Fibroblast of skin of scalp (primary cell): ENCODE measurements around the gene LMO7. TPM values are rescaled to one million over a fixed set of nuclear protein-coding genes. Genes with fewer than 3 reads are reported as not detected.

Experiments used
- DNase-seq: peaks from one replicate; pipeline ENCODE4 v3.0.0-alpha.2; 2013
- polyA plus RNA-seq, 2 experiments: library from polyadenylated mRNA; unstranded; fragments of 120-200 nt; gene quantifications; one replicate each; pipeline ENCODE4 v1.2.1, GENCODE V29; 2013; ENCODE audit not compliant: insufficient read length in 2 of 2

Gene LMO7
- polyA plus RNA-seq (2013, experiment 1 of 2; ENCODE audit: insufficient read length) = 392 TPM
- polyA plus RNA-seq (2013, experiment 2 of 2; ENCODE audit: insufficient read length) = 380 TPM

- DNase-seq = peak; percentile 87
Measured at GRCh38 chr13:75635828-75636435, at the start of gene LMO7. Gene LMO7 (plus strand): TSS chr13:75636330. CDS start chr13:75636658, 328 bp downstream.

DNA sequence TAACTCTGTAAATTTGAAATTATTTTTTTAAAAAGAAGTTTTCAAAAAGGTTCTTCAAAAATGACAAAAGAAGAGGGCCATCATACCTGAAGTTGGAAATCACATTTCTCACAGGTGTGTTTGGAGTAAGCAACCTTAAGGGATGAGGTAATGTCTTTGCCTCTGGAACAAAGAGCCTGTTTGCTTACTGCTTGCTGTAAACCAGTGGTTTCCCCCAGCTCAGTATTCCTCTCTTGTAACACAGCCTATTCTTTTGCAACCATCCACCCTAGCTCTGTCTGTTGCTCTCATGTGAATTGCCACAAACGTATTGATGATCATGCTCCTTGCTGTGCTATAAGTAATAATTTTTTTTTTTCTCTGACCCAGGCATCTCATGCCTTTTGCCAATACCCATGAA lies 48.5 kb upstream of the LMO7 start:
- no peak for DNase-seq

DNA sequence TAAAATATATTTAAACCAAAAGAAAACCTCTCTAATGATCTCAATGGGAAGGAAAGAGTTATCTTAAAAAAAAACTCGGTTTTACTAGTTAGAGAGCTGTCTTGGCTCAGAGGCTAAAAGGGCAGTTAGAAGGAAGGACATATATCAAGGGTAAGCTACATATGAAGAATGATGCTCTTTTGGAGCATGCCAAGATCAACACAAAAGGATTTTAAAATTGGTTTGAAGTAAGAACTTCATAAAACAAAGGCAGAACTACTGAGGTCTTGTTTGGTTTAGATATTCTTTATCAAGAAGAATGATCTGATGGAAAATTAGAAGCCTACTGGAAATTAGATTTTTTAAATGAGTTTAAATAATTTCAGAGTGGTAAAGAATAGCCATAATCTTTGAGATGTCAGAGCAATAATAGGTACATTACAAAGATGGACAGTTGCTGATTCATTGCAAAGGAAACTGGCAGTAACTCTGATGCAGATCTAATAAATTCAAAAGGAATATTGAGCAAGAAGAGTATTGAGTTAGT lies 39.4 kb upstream of the LMO7 start:
- DNase-seq = no peak

DNA sequence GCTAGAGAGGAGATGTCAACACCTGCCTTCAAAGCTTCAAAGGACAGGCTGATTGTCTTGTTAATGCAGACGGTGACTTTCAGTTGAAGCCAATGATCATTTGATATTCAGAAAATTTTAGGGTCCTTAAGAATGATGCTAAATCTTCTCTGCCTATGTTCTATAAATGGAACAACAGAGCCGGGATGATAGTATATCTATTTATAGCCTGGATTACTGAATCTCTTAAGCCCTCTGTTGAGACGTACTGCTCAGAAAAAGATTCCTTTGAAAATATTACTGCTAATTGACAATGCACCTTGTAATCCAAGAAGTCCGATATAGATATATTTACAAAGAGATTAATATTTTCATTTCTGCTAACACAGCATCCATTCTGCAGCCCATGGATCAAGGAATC lies 35.8 kb upstream of the LMO7 start:
- DNase-seq = no peak

DNA sequence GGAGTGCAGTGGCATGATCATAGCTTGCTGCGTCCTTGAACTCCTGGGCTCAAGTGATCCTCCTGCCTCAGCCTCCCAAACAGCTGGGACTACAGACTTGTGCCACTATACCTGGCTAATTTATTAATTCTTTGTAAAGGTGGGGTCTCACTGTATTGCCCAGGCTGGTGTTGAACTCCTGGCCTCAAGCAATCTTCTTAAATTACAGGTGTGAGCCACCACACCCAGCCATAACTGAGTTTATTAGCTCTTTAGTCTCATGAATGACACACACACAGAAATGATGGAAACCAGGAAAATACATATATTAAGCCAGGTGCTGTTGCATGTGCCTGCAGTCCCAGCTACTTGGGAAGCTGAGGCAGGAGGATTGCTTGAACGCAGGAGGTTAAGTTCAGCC lies 33.1 kb upstream of the LMO7 start:
- no peak for DNase-seq

DNA sequence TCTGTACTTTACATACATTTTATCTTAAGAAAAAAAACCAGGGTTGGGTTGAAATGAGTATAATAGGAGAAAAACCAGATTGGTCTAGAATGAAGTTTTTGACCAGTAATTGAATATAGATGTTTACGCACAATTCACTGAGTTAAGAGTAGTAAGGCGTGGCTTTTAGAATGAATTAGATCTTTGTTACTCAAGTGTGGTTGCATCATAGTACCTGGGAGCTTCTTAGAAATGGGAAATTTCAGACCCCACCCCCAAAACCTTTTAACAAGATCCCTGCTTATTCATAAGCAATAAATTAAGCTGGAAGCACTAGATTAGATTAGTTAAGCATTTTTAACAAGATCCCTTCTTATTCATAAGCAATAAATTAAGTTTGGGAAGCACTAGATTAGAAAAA lies 28.7 kb upstream of the LMO7 start:
- no peak for DNase-seq

DNA sequence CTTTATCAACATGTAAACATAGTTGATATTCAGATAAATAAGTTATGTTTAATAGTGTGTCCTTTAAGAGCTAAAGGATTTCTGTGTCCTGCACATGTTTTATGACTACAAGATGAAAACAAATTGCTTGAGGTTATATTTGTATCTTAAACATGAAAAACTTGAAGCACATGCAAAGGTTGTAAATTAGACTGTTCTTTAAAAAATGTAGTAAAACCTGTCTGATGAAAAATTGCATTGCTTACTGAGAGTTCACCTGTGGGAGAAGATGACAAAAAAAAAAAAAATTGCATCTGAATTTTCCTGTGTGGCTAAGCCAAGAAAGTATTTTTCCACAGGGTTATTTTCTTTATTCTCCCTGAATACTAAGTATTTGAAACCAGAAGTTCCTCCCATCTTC lies 25.7 kb upstream of the LMO7 start:
- DNase-seq = no peak

DNA sequence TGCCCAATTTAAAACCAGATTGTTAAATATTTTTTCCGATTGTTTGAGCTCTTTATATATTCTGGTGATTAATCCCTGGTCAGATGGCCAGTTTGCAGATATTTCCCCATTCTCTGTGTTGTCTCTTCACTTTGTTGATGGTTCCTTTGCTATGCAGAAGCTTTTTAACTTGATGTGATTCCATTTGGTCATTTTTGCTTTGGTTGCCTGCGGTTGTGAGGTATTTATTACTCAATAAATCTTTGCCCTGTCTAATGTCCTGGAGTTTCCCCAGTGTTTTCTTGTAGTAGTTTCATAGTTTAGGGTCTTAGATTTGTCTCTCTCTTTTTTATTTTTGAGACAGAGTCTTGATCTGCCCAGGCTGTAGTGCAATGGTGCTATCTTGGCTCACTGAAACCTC lies 23.8 kb upstream of the LMO7 start:
- no peak for DNase-seq

- DNase-seq = no peak
Measured at GRCh38 chr13:75617230-75617629, 18.9 kb upstream of the LMO7 start.

DNA sequence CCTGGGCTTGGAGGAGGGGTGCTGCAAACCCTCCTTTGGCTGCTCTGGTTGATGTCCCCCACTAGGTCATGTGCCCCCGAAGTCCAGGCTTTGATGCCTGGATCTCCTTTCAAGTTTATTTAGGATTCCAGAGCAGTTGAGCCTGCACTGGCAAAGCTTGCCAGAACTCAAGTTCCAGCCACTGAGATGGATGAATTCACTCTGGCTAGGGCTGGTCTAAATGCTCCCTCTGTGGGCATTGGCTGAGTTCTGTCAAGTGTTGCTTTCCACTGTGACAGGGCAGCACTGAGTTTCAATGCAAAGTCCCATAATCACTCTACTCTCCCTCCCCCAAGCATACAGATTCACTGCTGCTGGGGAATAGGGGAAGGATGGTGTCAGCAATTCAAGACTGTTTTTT lies 17.8 kb upstream of the LMO7 start:
- no peak for DNase-seq

DNA sequence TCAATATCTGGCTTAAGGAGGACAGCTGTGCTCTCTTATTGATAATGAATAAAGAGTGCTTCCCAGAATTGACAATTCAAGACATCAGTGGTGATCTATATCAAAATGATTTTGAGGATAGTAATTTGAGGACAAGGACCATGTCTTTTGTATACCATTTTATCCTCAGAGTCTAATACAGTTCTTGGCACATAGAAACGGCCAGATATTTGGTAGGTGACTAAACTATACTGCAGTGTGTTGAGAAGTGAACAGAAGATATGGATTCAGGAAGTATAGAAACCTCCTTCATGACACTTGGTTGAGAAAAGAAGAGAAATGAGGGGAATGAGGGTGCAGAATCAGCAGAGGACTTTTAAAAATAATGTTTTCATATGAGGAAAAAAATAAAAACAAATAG lies 16.1 kb upstream of the LMO7 start:
- peak; percentile 49 for DNase-seq

DNA sequence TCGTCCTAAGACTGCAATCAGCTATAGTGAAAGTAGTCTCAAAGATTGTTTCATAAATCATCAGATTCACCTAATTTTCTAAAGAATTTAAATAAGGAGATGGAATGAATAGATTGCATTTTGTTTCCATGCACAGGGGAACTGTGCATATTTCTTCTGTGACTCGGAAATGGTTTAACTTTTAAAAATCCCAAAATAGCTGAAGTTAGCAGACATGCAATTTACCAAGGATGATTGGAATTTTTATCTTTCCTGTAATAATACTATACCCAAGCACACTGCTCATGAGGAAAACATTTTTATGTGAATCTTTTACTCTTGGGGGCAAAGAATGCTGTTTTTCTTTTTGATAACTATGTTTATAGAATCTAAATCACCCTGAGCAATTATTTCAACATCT lies 15.0 kb upstream of the LMO7 start:
- DNase-seq = peak; percentile 94

- DNase-seq = no peak
Measured at GRCh38 chr13:75628801-75629200, 7.3 kb upstream of the LMO7 start.

GRCh38 chr13:75633285-75633684 lies 2.8 kb upstream of the LMO7 start:
- peak; percentile 98 for DNase-seq

DNA sequence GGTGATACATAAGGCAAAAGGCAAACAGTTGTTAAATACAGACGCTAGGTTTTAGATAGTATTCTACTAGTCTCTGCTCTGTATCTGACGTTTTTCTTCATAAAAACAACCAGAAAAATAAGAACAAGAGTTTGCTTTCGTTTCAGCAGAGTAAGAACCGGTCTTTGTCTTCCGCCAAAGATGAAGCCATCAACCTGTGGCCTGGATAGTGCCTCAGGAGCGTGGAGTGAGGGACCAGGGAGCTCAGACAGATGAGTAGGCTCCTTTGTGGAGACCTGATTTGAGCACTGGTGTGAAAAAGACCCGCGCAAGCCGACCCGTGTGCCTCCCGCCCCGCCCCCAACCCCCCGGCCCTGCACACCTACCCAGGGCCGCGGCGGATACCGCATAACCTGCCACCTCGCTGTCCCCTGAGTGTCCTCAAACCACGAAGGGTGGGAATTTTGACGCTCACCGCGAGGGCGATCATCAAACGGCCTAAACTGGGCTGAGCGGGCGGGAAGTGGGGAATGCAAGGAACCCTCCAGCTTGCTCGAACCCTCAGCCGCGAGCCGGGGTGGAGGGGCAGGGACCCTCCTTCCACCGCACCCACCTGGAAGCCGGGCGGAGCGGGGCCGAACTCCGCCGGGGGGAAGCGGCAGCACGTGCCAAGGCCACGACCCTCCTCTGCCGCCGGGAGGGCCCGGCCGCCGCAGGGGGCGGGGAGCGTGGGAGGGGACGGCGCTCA lies 866 bp upstream of the LMO7 start:
- DNase-seq = peak; percentile 33

DNA sequence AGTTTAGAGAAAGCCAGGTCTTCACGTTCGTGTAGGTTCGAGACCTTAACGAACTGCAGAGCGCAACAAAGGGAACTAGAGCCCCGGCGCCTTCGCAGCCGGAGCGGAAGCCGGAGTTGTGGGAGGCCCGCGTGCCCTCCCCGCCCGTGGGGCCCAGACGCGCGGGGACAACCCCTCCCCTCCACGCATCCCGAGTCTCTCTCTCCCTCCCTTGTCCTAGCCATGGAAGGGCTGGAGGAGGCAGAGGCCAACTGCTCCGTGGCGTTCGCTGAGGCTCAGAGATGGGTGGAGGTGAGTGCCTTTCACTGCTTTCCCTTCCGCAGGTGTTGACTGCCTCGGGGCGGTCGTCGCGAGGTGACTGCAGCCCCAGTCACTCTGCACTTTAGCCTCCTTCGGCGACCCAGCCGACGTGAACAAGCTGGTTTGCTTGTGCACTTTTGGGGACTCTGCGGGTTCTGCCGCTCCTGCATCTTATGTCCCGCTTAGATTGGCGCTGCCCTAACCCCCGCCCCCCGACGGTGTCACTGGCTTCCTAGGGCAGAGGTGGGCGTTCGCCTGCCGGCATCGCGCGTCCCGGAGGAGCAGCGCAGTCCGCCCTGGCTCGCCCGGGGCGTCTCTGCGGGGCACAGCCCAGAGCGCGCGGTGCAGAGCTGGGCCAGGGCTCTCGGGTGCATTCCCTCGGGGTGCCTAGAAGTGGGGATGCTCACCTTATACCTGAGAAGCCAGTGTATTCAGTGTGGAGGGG lies 478 bp downstream of the LMO7 start:
- DNase-seq = peak; percentile 58

DNA sequence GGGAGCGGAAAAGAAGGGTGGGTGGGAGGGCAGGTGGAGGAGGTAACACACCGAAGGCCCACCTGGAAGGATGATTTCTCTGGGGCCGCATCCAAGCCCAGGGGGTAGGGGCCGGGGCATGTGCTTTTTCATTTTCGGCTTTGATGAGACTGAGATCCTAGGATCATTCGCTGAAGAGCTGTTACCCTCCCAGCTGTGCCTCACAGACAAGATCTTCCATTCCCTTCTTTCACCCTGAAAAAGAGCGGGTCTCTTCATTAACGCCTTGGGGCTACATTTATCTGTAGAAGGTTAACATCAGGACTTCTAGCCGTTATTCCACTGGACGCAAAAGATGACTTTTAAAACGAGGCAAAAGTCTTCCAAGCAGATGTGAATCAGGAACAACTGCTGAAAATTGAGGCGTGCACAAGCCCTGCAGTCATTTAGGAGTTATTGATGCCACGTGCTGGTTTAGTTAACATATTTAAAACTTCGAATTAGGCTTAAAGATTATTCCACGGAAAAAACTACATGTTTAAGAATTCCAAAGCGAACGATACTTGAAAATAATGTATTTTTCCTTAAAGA lies 1.1 kb downstream of the LMO7 start:
- no peak for DNase-seq

DNA sequence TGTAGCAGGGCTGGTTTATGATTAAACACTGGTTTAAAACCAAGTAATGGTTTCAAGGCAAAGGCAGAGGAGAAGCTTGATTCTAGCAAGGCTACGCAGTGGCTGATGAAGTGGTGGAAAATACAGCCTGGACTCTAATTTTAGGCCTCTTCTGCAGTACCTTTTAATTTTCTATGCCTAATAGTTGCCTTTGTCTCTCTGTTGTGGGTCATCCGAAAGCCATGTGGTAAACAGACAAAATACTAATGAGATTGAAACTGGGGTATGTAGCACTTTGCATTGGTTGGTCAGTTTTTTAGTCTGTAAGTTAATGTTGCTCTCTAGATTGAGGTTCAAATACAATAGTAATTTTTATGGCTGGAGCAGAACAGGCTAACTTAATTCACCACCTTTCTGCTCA lies 3.3 kb downstream of the LMO7 start:
- no peak for DNase-seq

DNA sequence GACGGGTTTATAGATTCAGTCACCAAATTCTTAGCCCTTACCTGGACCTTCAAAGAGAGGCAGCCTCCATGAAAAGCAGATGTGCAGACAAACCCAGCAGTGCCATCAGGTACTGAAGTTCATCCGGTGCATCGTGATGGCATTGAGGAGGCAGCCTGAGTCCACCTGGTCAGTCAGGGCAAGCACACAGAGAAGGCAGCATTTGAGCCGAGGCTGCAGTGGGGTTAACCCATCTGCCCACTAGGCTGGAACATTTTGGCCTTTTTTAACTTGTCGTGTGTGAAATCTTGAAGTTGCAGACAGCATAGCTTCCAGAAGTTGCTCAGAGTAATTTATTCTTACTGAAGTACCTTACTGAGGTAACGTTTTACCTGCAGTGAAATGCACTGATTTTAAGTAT lies 4.9 kb downstream of the LMO7 start:
- DNase-seq = no peak

- DNase-seq = no peak
Measured at GRCh38 chr13:75643182-75643581, 7.1 kb downstream of the LMO7 start.

- no peak for DNase-seq
Measured at GRCh38 chr13:75643693-75644092, 7.6 kb downstream of the LMO7 start.

GRCh38 chr13:75645141-75645540 lies 9.0 kb downstream of the LMO7 start:
- DNase-seq = peak; percentile 66

DNA sequence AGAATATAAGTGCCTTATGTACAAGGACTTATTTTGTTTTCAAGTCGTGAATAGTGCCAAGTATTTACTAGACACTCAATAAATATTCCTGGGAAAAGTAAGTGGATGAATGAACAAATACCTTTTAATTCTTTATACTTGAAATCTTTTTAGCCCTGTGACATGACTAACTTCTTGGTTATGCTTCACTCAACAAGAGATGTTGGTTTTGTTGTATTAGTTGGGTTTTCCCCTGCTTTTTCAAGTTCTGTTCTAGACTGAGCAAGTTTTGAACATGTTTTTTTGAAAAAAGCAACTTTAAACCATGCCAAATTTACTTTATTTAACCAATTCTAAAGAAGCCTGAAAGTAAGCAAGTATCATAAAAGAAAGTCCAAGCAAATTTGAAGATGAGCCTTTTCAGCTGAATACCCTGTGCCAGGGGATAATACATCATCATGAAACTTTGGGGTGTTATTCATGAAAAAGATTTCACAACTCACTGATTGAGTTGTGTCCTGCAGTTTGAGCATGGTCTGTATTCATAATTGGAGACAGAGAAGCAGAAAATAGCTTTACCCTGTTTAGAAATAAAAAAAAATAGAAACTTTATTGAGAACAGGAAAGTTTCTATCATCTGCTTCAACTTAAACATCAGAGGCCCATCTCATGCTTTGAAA lies 11.1 kb downstream of the LMO7 start:
- DNase-seq = peak; percentile 36
